ENCODE results near the gene NCBP2.

Gene NCBP2

GRCh38 chr3:196927571-196928453 is 14.5 kb downstream of the NCBP2 start:
- H3F3A ChIP-seq (ENCODE audit: insufficient read depth), result peaks cover 13% of the 10 kb centered on the region; the same call in 1 of the 2 replicates

GRCh38 chr3:196920733-196921132 is 21.6 kb downstream of the NCBP2 start:
- H3F3A ChIP-seq (ENCODE audit: insufficient read depth), result no peaks in the 10 kb centered on the region

More at GRCh38 chr3:196927571-196928453, 14.5 kb downstream of the NCBP2 start:
- Histone ChIP-seq H3K36me3 (ENCODE audit: low read length) (no peaks in the 10 kb centered on the region; the same call in 1 of the 2 replicates), H2AFZ (ENCODE audit: low read depth, low read length, severe bottlenecking) (no peak overlapping the region), H3K4me2 (ENCODE audit: low read depth, low read length, poor library complexity, severe bottlenecking) (no peak overlapping the region), H4K20me1 (ENCODE audit: low read depth, low read length) (no peaks in the 10 kb centered on the region), H3K79me2 (ENCODE audit: insufficient read depth, low read length) (no peaks in the 10 kb centered on the region), H3K27me3 (ENCODE audit: low read length) (no peaks in the 10 kb centered on the region), H3K9ac (ENCODE audit: low read length) (no peak overlapping the region), H3K27ac (ENCODE audit: low read depth, low read length) (no peak overlapping the region), H3K9me3 (ENCODE audit: insufficient read depth, low read length) (no peaks in the 10 kb centered on the region), H3K9me2 (replicated peaks; ENCODE audit: insufficient read depth, low read length) (no peaks in the 10 kb centered on the region), H3K4me3 (ENCODE audit: insufficient read depth, low read length, poor library complexity, severe bottlenecking) (no peak overlapping the region)
- TF ChIP-seq CTCF (IDR thresholded peaks at IDR 0.05; ENCODE audit: insufficient read depth, low read length, poor library complexity, severe bottlenecking), result no peak
- no peak for TF ChIP-seq EZH2phosphoT487 (conservative IDR thresholded peaks at IDR 0.05; ENCODE audit: low read length)

GRCh38 chr3:196918968-196919367 is 23.4 kb downstream of the NCBP2 start:
- H2AFZ ChIP-seq (ENCODE audit: low read depth, low read length, severe bottlenecking), result no peak overlapping the region
- no peak for TF ChIP-seq CTCF (IDR thresholded peaks at IDR 0.05; ENCODE audit: insufficient read depth, low read length, poor library complexity, severe bottlenecking)
- TF ChIP-seq EZH2phosphoT487 (conservative IDR thresholded peaks at IDR 0.05; ENCODE audit: low read length), result no peak
- no peak overlapping the region for H3K9ac ChIP-seq (ENCODE audit: low read length)
- H3K9me2 ChIP-seq (replicated peaks; ENCODE audit: insufficient read depth, low read length), result no peaks in the 10 kb centered on the region
- H3K27ac ChIP-seq (ENCODE audit: low read depth, low read length), result no peak overlapping the region
- no peaks in the 10 kb centered on the region for H3F3A ChIP-seq (ENCODE audit: insufficient read depth)
- no peak overlapping the region for H3K4me3 ChIP-seq (ENCODE audit: insufficient read depth, low read length, poor library complexity, severe bottlenecking)
- H3K36me3 ChIP-seq (ENCODE audit: low read length), result no peaks in the 10 kb centered on the region
- no peaks in the 10 kb centered on the region for H4K20me1 ChIP-seq (ENCODE audit: low read depth, low read length)
- no peaks in the 10 kb centered on the region for H3K9me3 ChIP-seq (ENCODE audit: insufficient read depth, low read length)
- H3K4me2 ChIP-seq (ENCODE audit: low read depth, low read length, poor library complexity, severe bottlenecking), result no peak overlapping the region
- no peaks in the 10 kb centered on the region for H3K79me2 ChIP-seq (ENCODE audit: insufficient read depth, low read length)
- H3K27me3 ChIP-seq (ENCODE audit: low read length), result no peaks in the 10 kb centered on the region

More at GRCh38 chr3:196920733-196921132, 21.6 kb downstream of the NCBP2 start:
- Histone ChIP-seq H3K27ac (ENCODE audit: low read depth, low read length) (no peak overlapping the region), H3K27me3 (ENCODE audit: low read length) (no peaks in the 10 kb centered on the region), H3K9ac (ENCODE audit: low read length) (no peak overlapping the region), H3K36me3 (ENCODE audit: low read length) (no peaks in the 10 kb centered on the region), H3K9me3 (ENCODE audit: insufficient read depth, low read length) (no peaks in the 10 kb centered on the region), H2AFZ (ENCODE audit: low read depth, low read length, severe bottlenecking) (no peak overlapping the region), H3K9me2 (replicated peaks; ENCODE audit: insufficient read depth, low read length) (no peaks in the 10 kb centered on the region), H3K4me2 (ENCODE audit: low read depth, low read length, poor library complexity, severe bottlenecking) (no peak overlapping the region), H4K20me1 (ENCODE audit: low read depth, low read length) (no peaks in the 10 kb centered on the region), H3K79me2 (ENCODE audit: insufficient read depth, low read length) (no peaks in the 10 kb centered on the region), H3K4me3 (ENCODE audit: insufficient read depth, low read length, poor library complexity, severe bottlenecking) (no peak overlapping the region)
- no peak for TF ChIP-seq EZH2phosphoT487 (conservative IDR thresholded peaks at IDR 0.05; ENCODE audit: low read length)
- TF ChIP-seq CTCF (IDR thresholded peaks at IDR 0.05; ENCODE audit: insufficient read depth, low read length, poor library complexity, severe bottlenecking), result no peak

Measured in SU-DHL-6 (cell line).